Right ventricle myocardium superior (tissue), 1 donor: ENCODE measurements around the gene FAM222A. TPM values are rescaled to one million over a fixed set of nuclear protein-coding genes. Genes with fewer than 3 reads are reported as not detected.

Experiments
- ATAC-seq: fragments of 200-7000 bp; cut with Tn5 transposase; one replicate; pipeline ENCODE4 v1.9.1; 2020; ENCODE audit warnings: mild to moderate bottlenecking; ENCODE audit not compliant: poor library complexity
- DNase-seq: peaks from one replicate; pipeline ENCODE4 v3.0.0-alpha.2; 2020
- intact Hi-C: fragments of 100-400 bp; cut with DNase I; formaldehyde crosslinking; loops from one replicate; pipeline ENCODE4 v1.11.2; 2022
- total RNA-seq: library from RNA; stranded (reverse); fragmentation: NEBNext Ultra II Directional; extraction: Animal tissue kit (Norgen Biotek cat#: 25700); gene quantifications from one replicate; pipeline ENCODE4 v1.2.1, GENCODE V29; 2021
- donor health status: DM: no; HTN: yes; CAD: no; lungs with severe emphysema.

FAM222A gene
- total RNA-seq, 1 donor from 2014 or later = 25.0 TPM

DNA sequence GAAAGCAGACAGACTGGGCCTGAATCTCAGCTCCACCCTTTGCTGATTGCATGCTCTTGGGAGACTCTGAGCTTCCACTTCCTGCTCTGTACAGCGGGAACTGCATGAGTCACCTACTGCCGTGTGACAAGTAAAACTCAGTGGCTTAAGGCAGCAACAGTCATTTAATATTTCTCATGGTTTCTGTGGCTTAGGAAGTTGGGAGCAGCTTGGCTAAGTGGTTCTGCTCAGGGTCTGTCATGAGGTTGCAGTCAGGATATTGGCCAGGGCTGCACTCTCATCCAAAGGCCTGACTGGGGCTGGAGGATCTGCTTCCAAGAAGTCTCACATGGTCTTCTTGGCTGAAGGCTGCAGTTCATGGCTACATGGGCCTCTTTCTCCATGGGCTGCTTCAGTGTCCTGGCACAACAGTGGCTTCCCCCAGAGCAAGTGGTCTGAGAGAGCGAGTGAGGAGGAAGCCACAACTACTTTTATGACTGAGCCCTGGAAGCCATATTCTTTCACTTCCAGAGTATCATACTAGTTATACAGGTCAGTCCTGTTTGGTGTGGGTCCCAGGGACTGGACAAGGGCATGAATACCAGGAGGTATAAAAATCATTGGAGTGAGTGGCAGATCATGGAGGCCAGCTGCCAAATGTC, 49.7 kb downstream of the FAM222A start:
- ATAC-seq (no peak), DNase-seq (no peak)
- intact Hi-C loops = no loop called here

DNA sequence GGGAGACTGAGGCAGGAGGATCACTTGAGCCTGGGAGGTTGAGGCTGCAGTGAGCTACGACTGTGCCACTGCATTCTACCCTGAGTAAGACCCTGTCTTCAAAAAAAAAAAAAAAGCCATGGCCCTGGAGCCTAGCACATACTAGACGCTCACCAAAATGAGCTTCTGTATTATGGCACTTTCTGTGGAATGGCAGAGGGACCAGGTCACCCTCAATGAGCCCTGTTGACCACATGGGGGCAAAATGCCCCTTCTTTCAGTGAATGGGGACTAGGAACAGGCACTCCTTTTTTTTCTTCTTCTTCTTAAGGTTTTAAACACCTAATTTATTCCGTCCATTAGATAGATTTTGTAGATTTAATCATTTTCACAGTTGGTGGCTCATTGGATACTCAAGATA, 50.5 kb downstream of the FAM222A start:
- DNase-seq = no peak
- no peak for ATAC-seq
- intact Hi-C loops = no loop called here

DNA sequence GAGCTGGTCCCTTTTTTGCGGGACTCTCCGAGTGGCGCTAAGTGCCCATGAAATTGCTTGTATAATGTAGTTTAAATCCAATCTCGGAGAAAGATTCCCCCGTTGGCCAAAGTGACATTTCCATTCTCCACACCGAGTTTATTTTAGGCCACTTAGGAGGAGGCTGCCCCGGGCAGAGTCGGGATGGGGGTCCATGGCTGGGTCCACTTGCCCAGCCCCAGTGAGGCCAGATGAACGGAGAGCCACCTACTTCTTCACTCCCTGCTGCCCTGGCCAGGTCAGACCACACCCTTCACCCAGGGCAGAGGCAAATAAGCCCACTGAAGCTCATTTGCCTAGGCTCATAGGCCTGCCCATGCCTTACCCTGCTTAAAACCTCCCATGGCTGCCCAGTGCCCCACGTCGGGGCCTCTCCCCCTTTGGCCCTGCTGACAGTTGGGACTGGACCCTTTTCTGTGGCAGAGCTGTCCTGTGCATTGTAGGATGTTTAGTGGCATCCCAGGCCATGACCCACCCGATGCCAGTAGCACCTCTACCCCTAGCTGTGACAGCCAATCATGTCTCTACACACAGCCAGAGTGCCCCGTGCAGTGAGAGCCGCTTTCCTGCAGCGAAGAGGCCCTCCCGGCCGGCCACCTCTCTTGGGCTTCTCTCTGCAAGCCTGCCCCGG, 51.3 kb downstream of the FAM222A start:
- ATAC-seq (no peak), DNase-seq (no peak)

DNA sequence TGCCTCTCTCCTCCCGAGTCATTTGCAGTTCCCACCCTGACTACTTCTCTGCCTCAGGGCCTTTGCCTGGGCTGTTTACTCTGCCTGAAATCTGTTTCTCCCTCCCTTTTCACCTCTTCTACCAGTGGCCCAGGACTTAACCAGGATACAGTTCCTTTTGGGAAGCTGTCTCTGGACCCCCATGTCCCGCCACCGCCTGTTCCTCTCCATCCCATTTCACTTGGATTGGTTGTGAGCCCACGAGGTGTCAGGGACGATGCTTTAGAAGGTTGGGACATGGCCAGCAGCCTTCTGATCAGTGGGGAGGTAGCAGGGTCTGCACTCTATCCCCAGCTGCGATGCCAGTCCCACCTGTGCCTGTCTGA, 51.8 kb downstream of the FAM222A start:
- no peak for ATAC-seq
- intact Hi-C loops = no loop called here
- no peak for DNase-seq

More for the DNA sequence above, 51.3 kb downstream of the FAM222A start:
- intact Hi-C loops = no loop called here

DNA sequence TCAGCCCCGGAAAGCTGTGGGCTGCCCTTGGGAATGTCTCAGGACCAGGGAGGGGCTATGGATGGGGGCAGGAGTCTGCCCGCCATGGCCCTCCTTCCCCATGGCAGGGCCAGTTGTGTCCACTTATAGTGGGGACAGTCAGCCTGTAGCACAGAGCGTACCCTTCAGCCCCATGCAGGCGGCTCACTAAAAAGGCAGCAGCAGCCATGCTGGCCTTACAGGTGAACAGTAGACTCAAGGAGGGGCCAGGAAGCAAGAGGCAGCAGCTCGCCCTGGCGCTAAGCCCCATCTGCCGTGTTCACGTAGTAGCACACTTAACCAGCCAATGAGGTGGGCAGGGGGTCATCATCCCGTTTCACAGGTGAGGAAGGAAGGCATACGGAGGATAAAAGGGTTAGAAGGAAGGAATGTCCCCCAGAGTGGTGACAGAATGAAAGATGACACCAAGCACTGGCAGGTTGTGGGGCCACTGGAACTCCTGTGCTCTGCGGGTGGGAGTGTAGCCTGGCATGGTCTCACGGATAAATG, 52.7 kb downstream of the FAM222A start:
- no peak for DNase-seq
- intact Hi-C loops = no loop called here
- ATAC-seq = no peak

DNA sequence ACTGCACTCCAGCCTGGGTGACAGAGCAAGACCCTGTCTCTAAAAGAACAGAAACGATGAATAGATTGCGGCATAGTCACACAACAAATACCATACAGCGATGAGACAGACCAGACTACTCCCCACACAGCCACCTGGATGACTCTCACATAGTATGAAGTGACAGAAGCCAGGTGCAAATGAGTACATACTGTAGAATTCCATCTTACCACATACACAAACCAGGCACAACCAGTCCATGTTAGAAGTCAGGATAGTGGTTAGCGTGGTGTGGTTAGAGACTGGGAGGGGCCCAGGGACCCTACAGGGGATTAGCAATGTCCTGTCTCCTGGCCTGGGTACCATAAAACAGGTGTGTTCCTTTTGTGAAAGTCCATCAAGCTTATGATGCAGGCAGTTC, 53.8 kb downstream of the FAM222A start:
- intact Hi-C loops = no loop called here
- ATAC-seq = no peak
- no peak for DNase-seq

DNA sequence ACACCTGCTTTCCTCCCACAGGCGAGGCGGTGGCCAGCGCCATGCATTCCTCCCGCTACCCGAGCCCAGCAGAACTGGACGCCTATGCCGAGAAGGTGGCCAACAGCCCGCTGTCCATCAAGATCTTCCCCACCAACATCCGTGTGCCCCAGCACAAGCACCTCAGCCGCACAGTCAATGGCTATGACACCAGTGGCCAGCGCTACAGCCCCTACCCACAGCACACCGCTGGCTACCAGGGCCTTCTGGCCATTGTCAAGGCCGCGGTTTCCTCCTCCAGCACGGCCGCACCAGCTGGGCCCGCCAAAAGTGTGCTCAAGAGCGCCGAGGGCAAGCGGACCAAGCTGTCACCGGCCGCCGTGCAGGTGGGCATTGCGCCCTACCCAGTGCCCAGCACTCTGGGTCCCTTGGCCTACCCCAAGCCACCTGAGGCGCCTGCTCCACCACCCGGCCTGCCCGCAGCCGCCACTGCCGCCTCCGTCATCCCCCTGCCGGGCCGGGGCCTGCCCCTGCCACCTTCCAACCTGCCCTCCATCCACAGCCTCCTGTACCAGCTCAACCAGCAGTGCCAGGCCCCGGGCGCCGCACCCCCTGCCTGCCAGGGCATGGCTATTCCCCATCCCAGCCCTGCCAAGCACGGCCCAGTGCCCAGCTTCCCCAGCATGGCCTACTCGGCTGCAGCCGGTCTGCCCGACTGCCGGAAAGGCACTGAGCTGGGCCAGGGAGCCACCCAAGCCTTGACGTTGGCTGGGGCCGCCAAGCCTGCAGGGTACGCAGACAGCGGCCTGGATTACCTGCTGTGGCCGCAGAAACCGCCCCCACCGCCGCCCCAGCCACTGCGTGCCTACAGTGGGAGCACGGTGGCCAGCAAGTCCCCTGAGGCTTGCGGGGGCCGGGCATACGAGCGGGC, 54.6 kb downstream of the FAM222A start:
- intact Hi-C loops = no loop called here
- DNase-seq = no peak
- ATAC-seq = no peak

DNA sequence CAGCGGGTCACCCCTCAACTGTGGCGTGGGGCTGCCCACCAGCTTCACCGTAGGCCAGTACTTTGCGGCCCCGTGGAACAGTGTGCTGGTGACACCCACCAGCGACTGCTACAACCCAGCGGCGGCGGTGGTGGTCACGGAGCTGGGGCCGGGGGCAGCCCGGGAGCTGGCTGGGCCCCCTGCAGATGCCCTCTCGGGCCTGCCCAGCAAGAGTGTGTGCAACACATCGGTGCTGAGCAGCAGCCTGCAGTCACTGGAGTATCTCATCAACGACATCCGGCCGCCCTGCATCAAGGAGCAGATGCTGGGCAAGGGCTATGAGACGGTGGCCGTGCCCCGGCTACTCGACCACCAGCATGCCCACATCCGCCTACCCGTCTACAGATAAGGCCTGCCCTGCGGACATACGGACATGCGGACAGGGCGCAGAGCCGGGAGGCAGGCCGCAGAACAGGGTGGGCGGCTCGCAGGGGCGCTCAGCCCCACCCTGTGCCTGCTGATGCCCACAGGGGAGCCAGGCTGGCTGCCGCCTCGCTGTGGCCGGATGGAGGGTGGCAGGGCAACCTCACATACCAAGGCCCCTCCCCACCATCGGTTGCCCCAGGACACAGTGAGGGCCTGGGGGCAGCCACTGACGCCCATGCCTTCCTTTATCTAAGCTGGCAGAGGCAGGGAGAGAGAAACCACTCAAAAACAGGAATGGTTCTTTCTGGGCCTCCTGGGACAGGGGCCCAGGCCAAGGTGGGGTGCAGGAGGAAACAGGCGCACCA, 55.5 kb downstream of the FAM222A start:
- ATAC-seq = no peak
- intact Hi-C loops = no loop called here
- DNase-seq = no peak

DNA sequence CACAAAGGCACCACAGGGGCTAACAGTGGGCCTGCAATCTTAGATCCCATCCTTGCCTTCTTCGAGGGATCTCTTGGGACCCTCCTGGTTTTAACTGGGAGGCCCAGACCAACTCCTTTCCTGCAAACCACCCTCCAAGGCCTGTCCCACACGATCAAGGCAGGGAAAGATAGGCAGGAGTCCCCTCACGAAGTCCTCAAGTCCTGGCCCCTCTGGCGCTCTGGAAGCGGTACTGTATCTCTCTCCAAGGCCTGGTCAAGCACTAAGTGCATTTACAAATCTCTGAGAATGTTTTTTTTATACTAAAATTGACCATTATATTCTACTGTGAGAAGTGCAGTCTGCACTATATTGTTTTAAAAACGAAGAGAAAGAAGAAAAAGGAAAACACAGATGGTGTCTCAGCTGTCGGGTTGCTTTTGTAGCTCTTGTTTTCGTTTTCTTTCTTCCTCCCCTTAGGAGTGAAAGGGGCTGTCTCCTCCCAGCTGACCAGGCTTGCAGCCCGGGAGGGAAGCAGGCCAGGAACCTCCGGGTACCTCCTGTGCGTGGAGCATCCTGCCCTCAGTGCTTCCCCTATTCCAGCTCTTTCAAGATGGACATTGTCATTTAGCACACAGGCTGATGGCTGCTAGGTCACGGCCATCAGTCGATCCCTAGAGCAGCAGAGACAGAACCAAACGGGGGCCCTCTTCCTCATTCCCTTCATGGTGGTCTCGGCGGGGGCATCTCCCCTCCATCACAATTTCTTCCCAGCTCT, 56.7 kb downstream of the FAM222A start:
- DNase-seq (no peak), ATAC-seq (no peak)
- intact Hi-C loops = loop anchor here (5.0 to 10.0 kb wide), 2 partner anchors 53 to 345 kb away; no protein-coding TSS in a partner anchor

DNA sequence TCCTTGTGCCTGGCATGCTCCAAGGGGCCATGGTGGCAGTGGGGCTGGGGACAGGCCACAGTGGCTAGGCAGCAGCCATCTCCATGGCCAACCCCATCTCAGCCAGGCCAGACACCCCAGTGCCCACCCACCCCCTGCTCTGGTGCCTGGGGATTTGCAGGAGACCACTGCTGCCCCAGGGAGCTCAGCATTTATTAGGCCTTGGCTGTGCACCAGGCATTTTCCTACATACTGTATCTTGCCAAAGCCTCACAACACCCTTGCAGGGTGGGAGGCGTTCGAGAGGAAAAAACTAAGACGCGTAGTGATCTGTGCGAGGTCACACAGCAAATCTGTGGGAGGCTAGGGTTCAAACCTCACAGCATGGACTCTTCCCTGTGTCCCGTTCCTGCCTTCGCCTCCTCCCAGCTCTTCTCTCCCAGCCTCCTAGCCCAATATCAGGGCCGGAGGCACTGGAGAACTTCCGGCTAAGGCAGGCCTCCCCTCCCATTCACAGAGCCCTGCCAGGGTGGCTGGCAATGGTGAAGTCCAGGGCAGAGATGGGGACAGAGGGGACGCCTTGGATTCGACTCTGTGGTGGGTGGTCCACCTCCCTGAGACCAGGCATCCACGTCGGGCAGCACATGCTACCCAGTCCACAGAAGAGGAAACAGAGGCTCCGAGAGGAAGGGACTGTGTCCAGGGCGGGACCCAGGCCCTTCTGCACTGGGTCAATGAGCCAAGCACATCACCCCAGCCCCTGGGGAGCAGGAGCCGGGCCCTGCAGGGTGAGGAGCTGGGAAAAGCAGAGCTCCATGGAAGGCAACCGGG, 57.4 kb downstream of the FAM222A start:
- intact Hi-C loops = loop anchor here (5.0 to 10.0 kb wide), 2 partner anchors 54 to 346 kb away; no protein-coding TSS in a partner anchor
- DNase-seq (no peak), ATAC-seq (no peak)

DNA sequence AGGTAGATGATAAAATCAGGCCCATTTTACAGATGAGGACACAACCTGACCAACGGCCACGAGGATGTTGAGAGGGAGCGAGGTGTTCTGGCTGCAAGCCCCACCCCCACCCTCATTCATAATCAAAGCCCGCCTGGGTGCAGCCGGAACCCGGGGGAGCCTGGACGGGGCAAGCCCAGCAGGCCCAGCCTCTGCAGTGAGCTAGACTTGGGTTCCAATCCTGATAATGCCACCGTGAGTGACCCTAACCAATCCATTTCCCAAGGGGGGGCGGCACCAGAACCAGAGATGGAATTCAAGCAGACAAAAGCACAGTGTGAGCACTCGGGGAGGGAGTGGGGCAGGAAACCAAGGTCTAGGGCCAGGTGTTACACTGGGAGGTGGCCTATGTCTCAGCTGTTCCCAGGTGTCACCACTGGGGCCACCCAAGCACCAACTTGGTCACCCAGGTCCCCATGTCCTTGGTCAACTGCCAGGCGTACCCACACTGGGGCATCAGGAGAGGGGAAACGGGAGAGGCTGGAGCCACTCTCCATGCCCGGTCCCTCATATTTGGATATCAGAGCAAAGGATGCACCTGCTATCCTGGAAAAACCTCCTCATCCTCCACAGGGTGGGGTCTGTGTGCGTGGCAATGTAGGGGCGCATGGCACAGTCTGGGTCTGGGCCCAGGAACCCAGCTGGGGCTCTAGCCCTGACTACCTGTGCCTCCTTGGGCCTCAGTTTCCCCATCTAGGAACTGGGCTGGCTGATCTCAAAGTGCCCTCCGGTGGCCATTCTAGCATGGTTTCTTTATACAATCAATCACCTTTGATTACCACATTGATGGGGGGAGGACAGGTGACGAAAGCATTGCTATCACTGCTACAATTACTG, 58.4 kb downstream of the FAM222A start:
- ATAC-seq (no peak), DNase-seq (no peak)
- intact Hi-C loops = loop anchor here (5.0 to 10.0 kb wide), 2 partner anchors 55 to 347 kb away; no protein-coding TSS in a partner anchor

DNA sequence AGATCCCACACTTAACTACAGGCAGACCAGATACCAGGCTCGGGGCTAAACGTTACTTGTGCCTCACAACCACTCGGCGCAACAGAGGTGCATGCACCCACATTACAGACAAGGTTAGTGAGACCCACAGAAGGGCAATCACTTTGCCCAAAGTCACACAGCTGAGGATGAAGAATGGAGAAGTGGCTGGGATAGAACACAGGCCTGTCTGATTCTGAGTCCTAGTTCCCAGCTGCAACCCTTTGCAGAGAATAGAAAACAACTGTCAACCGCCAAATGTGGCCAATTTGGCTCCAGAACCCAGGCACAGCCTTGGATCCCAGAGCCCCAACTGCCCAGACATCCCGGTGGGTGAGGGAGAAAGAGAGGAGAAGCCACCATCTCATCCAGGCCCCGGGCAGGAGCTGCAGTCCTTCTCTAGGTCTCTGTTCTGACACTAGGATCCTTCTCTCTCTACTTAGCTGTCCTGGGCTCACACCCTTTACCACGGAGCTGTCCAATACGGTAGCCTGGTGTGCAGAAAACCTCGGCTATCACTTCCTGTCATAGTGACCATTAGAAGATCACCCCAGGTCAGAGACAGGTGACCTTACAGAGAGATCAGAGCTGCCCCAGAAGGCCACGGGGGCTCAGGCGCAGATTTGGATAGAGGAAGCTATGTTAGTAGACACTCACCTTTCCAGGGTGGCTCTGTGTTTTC, 59.1 kb downstream of the FAM222A start:
- no peak for DNase-seq
- intact Hi-C loops = loop anchor here (5.0 to 10.0 kb wide), 2 partner anchors 55 to 348 kb away; no protein-coding TSS in a partner anchor
- ATAC-seq = no peak

DNA sequence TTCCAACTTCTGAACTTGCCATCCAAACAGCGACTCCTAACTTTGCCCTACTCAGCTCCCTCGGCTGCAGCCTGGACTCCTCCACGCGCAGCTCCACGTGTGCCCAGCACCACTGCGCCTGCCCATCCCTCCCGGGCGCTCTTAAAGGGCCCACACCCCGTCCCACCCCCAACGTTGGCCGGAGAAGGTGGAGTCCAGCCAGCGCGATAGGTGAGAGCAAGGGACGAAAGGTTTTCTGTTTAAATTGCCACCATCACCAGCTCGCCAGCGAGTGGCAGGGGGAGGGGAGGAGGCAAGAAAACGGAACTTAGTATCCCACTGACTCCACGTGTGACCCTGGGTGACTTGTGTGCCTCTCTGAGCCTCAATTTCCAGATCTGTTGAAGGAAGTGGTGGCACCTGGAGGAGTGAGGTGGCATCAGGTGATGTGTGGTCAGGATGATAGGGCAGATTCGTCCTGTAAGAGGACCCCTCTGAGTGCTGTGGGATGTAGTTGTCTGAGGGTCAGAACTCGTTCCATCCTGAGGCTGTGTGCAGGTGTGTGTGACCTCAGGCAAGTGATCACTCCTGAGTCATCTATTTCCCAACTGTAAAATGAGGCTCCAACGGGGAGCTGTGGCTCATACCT, 59.9 kb downstream of the FAM222A start:
- peak; percentile 60 for DNase-seq
- ATAC-seq = peak; percentile 56
- intact Hi-C loops = loop anchor here (5.0 to 10.0 kb wide), 2 partner anchors 56 to 349 kb away; no protein-coding TSS in a partner anchor

DNA sequence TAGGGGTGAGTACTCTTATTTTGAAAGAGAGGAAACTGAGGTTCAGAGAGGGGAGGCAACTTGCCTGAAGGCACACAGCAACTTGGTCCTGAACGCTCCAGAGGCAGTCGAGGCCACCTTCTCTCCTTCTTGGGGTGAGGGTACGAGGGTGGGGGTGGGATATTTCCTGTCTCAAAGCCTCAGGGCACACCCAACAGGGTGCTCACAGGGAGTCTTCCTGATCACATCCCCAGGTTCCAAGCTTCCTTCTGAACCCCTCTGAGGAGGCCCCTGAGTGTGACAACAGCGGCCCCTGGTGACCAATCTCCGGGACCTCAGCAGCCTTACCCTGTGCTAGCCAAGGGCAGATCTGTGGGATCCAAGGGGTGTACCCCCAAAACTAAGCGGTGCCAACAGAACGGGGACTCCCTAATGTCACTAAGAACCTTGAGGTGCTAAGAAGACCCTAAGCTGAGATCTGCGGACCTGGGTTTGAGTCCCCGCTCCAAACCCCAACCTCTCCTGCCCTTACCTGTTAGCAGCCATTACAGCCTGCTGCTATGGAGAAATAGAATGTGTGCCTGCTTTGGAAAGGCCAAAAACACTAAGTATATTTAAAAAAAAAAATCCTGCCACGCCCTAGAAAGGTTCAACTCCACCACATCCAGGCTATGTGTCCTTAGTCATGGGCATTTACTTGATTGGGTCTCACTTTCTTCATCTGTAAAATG, 61.7 kb downstream of the FAM222A start:
- intact Hi-C loops = loop anchor here (1.0 to 10.0 kb wide), 3 partner anchors 178 to 351 kb away; no protein-coding TSS in a partner anchor
- ATAC-seq (peak; percentile 84), DNase-seq (peak; percentile 82)
